Cardiac muscle cell (in vitro differentiated cells and primary cell): ENCODE measurements around the gene TMEM203. TPM values are rescaled to one million over a fixed set of nuclear protein-coding genes. Genes with fewer than 3 reads are reported as not detected.

Experiments used
- DNase-seq, 2 donors: peaks; one replicate each; pipeline versions ENCODE4 v3.0.0 to v3.0.0-alpha.2; 2010 to 2017; ENCODE audit warnings: low read depth in 1 of 2, low spot score in 1 of 2
- H3K27ac ChIP-seq: fragments of 200-600 bp; sonication (generic); 2 replicates; pipeline ENCODE4 v1.5.1; 2016
- H3K27me3 ChIP-seq: fragments of 200-600 bp; sonication (generic); 2 replicates; pipeline ENCODE4 v1.6.0; 2016; ENCODE audit warnings: control low read depth
- H3K36me3 ChIP-seq: fragments of 200-600 bp; sonication (generic); 2 replicates; pipeline ENCODE4 v1.5.1; 2016; ENCODE audit warnings: control low read depth
- H3K4me1 ChIP-seq: fragments of 200-600 bp; sonication (generic); 2 replicates; pipeline ENCODE4 v1.8.1; 2017; ENCODE audit warnings: low read depth, mild to moderate bottlenecking, mixed run types
- H3K4me3 ChIP-seq: fragments of 200-600 bp; sonication (generic); 2 replicates; pipeline ENCODE4 v1.5.1; 2016; ENCODE audit warnings: mild to moderate bottlenecking
- H3K9me3 ChIP-seq: fragments of 200-600 bp; sonication (generic); 2 replicates; pipeline ENCODE4 v1.5.1; 2017; ENCODE audit warnings: low read depth, mild to moderate bottlenecking, control low read depth
- polyA plus RNA-seq: library from polyadenylated mRNA; unstranded; fragments of >200 nt; fragmentation: Nextera tagmentation; extraction: Ambion mirVana; gene quantifications from 2 replicates; pipeline ENCODE4 v1.2.1, GENCODE V29; 2016
- total RNA-seq: library from RNA; depleted of rRNA; stranded (reverse); fragments of >200 nt; gene quantifications from 2 replicates; pipeline ENCODE4 v1.2.3, GENCODE V29; 2016
- TF ChIP-seq, protein P1 (sequence below): IDR thresholded peaks from 2 replicates; pipeline ENCODE4 v1.5.1; 2012; ENCODE audit warnings: low read depth, mild to moderate bottlenecking, low read length

TMEM203 gene
- total and polyA plus RNA-seq, 2 experiments from 2014 or later, result 44.7 to 86.6 TPM

DNA sequence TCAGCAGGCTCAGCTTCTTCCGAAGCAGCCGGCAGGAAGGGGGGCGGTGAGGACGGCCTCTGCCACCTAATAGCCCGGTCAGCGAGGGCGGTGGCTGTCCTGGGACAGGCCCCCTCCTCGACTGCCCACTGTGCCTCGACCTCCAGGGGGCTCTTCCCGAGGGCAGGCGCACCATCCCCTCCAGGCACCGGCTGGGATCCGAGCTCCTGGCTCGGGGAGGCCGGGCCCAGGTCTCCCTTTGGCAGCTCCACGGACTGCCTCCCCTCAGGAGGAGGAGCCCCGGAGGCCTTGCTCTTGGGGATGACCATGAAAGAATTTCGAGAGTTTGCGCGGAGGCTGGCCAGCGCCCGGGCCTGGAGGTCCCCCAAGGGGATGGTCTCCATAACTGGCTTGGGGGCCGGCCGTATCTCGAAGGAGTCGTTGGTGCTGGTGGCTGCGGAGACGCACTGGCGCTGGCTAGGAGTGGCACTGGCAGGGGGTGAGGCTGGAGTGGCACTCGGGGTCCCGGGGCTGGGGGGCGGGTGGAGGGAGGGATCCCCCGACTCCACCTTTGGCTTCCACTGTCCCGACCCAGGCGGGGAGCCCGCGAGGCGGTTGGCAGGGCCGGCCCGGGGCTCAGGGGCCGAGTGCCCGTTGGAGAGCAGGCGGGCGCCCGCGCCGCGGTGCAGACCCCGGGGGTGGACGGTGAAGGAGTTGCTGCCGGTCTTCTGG is 5.9 kb downstream of the TMEM203 start:
- Histone ChIP-seq H3K9me3 (no peaks in the 10 kb centered on the region), H3K27ac (no peak overlapping the region), H3K4me1 (peaks cover 49% of the 10 kb centered on the region), H3K4me3 (peak overlapping the region; percentile 58), H3K36me3 (no peaks in the 10 kb centered on the region), H3K27me3 (no peaks in the 10 kb centered on the region)
- peak in 1 of 2 donors; percentile 47 for DNase-seq
- TF ChIP-seq, protein P1, sequence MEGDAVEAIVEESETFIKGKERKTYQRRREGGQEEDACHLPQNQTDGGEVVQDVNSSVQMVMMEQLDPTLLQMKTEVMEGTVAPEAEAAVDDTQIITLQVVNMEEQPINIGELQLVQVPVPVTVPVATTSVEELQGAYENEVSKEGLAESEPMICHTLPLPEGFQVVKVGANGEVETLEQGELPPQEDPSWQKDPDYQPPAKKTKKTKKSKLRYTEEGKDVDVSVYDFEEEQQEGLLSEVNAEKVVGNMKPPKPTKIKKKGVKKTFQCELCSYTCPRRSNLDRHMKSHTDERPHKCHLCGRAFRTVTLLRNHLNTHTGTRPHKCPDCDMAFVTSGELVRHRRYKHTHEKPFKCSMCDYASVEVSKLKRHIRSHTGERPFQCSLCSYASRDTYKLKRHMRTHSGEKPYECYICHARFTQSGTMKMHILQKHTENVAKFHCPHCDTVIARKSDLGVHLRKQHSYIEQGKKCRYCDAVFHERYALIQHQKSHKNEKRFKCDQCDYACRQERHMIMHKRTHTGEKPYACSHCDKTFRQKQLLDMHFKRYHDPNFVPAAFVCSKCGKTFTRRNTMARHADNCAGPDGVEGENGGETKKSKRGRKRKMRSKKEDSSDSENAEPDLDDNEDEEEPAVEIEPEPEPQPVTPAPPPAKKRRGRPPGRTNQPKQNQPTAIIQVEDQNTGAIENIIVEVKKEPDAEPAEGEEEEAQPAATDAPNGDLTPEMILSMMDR, result no peak

DNA sequence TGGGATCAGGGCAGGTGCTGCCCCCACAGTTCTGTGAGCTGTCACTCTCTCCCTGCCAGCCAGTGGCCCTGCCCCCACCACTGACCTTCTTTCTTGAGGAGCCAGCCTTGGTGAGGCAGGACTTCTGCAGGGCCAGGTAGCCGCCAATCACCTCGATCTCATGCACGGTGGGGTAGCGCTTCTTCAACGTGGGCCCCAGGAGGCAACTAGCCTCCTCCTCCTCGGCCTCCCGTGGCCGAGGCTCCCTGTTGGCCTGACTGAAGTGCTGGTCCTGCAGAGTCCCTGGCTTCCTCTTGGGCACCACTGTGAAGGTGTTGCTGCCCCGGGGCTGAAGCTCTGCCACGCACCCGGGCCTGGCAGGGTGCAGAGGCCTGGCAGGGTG is 6.6 kb downstream of the TMEM203 start:
- Histone ChIP-seq H3K4me1 (peaks cover 44% of the 10 kb centered on the region), H3K36me3 (no peaks in the 10 kb centered on the region), H3K27ac (no peak overlapping the region), H3K9me3 (no peaks in the 10 kb centered on the region), H3K4me3 (no peak overlapping the region), H3K27me3 (no peaks in the 10 kb centered on the region)
- DNase-seq, result no peak
- TF ChIP-seq, protein P1, result no peak

DNA sequence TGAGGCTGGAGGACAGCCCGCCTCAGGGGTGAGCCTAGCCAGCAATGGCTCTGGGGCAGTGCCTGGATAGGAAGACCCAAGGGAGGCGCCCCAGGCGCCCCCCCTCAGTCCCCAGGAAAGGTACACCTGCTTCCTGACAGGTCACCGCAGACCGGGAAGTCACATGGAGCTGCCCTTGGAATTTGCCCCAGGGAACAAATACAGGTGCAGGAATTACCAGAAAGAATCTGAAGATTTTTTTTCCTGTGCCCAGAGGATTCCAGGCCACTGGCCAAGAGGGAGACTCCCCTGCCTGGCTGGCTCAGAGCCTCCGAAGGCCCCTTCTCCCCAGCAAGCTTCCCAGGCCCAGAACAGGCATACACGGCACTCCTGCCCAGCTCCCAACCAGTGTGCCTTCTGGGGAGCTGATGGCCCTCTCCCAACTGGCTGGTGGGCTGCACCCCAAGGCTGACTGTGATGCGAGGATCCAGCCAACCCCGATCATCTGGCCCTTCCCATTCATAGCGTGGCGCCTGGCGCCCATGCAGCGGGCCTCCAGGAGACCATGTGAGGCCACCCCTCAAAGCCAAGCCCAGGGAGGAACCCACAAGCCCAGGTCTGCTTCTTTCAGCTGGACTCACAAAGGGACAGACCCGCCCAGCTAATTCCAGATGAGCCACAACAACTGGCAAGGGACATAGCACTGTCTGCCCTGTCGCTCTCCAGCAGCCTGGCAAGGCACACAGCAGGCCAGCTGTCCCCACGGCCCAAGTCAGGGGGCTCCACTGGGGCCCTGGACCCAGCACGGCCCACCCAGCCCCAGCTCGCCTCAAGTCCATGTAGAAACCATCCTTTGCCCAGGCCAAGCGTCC is 7.2 kb downstream of the TMEM203 start:
- no peaks in the 10 kb centered on the region for H3K36me3 ChIP-seq
- H3K4me1 ChIP-seq, result peaks cover 38% of the 10 kb centered on the region
- no peaks in the 10 kb centered on the region for H3K27me3 ChIP-seq
- TF ChIP-seq, protein P1, result no peak
- H3K4me3 ChIP-seq, result no peak overlapping the region
- H3K9me3 ChIP-seq, result no peaks in the 10 kb centered on the region
- no peak for DNase-seq
- H3K27ac ChIP-seq, result no peak overlapping the region

DNA sequence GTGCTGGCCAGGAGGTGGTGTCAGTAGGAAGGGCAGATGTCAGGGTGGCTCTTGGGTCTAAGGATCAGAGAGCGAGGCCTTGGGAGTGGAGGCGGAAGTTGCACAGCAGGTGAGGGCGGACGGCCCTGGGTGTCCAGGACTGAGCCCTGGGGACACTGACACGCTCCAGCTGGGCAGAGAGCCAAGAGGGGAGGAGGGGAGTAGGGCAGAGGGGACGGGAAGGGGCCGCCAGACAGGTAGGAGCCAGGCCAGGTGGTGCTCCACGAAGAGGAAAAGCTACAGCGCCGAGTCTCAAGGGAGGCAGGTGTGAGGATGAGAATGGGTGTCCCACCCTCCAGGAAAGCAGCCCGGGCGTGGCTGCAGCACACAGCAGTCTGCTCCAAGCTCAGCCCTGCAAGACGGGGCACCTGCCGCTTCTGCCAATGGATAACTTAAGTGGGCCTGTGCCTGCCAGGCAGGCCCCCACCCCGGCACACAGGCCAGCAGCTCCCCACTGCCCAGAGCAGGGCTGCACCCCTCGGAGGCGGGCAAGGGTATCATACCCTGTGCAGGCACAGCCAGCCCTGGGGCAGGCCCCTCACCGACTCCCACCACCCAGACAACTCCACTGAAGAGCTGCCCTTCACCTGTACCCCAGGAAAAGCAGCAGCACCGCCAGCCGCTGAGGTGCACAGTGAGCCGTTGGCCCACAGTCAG is 9.8 kb downstream of the TMEM203 start:
- Histone ChIP-seq H3K36me3 (peaks cover 4% of the 10 kb centered on the region), H3K4me3 (no peak overlapping the region), H3K4me1 (peaks cover 25% of the 10 kb centered on the region), H3K27me3 (no peaks in the 10 kb centered on the region), H3K27ac (no peak overlapping the region), H3K9me3 (no peaks in the 10 kb centered on the region)
- TF ChIP-seq, protein P1, result no peak
- DNase-seq, result no peak

DNA sequence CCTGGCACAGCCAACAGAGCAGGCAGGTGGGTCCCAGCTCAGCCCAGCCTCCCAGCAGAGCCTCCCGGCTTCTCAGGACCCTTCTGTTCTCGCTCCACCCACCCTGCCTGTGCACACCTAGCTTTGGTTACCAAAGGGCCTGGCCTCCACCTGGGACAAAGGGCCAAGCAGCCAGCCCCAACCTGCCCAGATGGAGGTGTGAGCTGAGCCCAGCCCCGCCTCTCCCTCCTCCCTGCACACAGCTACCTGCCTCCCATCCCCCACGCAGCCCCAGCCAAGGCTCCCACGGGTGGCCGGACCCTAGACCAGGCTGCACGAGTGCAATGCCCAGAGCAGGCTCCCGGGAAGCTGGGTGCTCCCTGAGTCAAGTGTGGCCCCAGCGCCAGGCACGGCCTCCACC is 10.5 kb downstream of the TMEM203 start:
- peaks cover 28% of the 10 kb centered on the region for H3K4me1 ChIP-seq
- DNase-seq, result no peak
- no peak overlapping the region for H3K27ac ChIP-seq
- peaks cover 4% of the 10 kb centered on the region for H3K36me3 ChIP-seq
- no peaks in the 10 kb centered on the region for H3K27me3 ChIP-seq
- TF ChIP-seq, protein P1, result no peak
- no peak overlapping the region for H3K4me3 ChIP-seq
- no peaks in the 10 kb centered on the region for H3K9me3 ChIP-seq
